Transverse colon (tissue), 4 donors: ENCODE results near the gene GALNT10.

Experiments
- POLR2A ChIP-seq: fragments of 450-650 bp; IDR thresholded peaks from one replicate; pipeline ENCODE4 v1.6.1; 2016; ENCODE audit warnings: antibody characterized with exemption, mild to moderate bottlenecking, moderate library complexity
- POLR2AphosphoS5 ChIP-seq, 3 donors: sonication (generic); formaldehyde crosslinking; IDR thresholded peaks; one replicate each; pipeline ENCODE4 v1.6.1; 2016; ENCODE audit warnings: antibody characterized with exemption in 3 of 3
- TF ChIP-seq, protein P1 (sequence below), 5 experiments: fragments of 200-600 bp in 3 of 5; fragments of 450-650 bp in 2 of 5; sonication (generic) in 3 of 5; IDR thresholded peaks; 1 replicate in 2 of 5; 2 replicates in 3 of 5; pipeline ENCODE4 v1.5.1; 2016 to 2017; ENCODE audit warnings: antibody characterized with exemption in 5 of 5, inconsistent platforms in 3 of 5, mild to moderate bottlenecking in 2 of 5, moderate library complexity in 1 of 5

DNA sequence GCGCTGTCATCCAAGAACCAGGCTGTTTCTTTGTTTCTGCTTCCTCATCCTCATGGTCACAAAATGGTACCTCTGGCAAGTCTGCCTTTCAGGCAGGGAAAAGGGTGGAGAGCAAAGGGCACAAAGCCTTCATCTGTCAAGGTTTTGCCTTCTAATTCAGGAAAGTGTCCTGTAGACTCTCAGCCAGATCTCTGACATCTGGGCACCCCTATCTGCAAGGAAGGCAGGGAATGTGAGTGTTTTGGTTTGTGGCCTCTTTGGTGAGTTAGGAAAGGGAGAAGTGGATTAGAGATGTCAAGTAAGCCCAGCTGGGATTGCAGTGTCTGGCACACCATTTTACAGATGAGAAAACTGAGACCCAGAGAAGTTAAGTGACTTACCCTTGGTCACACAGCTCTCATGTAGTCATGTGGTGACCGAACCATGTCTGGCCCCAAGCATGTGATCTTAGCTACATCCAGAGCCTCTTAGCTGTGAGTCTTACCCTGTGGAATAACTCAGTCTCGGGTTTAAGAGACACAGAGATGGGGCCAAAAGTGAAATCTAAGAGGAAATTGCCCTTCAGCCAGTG lies 139.6 kb downstream of the GALNT10 start:
- TF ChIP-seq, protein P1, sequence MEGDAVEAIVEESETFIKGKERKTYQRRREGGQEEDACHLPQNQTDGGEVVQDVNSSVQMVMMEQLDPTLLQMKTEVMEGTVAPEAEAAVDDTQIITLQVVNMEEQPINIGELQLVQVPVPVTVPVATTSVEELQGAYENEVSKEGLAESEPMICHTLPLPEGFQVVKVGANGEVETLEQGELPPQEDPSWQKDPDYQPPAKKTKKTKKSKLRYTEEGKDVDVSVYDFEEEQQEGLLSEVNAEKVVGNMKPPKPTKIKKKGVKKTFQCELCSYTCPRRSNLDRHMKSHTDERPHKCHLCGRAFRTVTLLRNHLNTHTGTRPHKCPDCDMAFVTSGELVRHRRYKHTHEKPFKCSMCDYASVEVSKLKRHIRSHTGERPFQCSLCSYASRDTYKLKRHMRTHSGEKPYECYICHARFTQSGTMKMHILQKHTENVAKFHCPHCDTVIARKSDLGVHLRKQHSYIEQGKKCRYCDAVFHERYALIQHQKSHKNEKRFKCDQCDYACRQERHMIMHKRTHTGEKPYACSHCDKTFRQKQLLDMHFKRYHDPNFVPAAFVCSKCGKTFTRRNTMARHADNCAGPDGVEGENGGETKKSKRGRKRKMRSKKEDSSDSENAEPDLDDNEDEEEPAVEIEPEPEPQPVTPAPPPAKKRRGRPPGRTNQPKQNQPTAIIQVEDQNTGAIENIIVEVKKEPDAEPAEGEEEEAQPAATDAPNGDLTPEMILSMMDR (IDR thresholded peaks at IDR 0.05) = no peak
- no peak for TF ChIP-seq POLR2A
- no peak for TF ChIP-seq POLR2AphosphoS5 (IDR thresholded peaks at IDR 0.05)
